HG03354 (cell line): ENCODE results near the gene CCL23.
"Not testable (repeated sequence)": the region's sequence is repeated elsewhere in the genome, so short reads cannot be mapped to it uniquely, and the experiment has no call there.

Source experiments
- ATAC-seq: cut with Tn5 transposase; IDR thresholded peaks from one replicate; pipeline ENCODE4 v1.9.1; 2021; ENCODE audit warnings: mild to moderate bottlenecking; ENCODE audit not compliant: unreplicated experiment, poor library complexity, severe bottlenecking

Gene CCL23, protein sequence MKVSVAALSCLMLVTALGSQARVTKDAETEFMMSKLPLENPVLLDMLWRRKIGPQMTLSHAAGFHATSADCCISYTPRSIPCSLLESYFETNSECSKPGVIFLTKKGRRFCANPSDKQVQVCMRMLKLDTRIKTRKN

DNA sequence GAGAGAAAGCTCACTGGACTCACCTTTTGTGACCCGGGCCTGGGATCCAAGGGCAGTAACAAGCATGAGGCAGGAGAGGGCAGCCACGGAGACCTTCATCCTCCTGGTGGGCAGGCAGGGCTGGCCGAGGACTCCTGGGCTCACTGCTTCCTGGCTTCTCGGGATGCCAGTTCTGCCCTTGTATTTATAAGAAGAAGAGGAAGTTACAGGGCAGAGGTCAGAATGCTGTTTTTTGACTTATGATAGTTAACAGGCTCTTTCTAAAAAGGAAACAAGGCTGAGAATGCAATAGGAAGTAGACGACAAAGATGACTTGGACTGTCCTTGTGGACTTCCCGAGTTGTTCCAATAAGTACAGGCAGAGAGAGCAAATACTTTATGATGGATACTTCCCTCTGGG is at the start of gene CCL23:
Gene CCL23 (minus strand): TSS at position 174 of the 400 bp plus-strand sequence. CDS start 75 bp downstream, at position 99.
- ATAC-seq, result no peak

DNA sequence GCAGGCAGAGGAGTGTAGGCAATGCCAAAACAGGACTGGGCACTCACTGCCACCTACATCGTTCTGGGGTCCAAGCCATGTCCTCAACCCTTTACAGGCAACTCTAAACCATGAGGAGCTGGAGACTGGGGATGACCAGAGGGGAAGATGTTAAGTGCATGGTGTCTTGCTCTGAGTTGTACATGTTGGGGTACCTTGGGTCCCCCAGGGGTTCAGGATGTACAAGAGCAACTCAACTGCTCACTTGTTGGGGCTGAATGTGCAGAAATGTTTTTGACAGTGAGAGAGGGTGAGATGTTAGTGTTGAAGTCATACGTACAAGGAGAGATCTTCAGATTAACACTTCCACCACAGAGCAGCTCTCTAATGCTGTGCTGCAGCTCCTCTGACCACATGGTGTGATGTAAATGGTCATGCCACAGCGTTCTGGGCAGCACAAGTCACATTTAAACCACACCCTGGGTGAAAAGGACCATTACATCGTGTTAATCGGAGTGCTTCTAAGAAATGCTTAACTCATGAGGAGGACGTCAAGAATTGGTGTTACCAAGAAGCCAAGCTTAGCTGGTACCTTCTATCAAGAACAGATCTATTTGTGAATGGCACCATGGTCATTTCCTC is 48.7 kb upstream of the CCL23 start:
- no peak for ATAC-seq

DNA sequence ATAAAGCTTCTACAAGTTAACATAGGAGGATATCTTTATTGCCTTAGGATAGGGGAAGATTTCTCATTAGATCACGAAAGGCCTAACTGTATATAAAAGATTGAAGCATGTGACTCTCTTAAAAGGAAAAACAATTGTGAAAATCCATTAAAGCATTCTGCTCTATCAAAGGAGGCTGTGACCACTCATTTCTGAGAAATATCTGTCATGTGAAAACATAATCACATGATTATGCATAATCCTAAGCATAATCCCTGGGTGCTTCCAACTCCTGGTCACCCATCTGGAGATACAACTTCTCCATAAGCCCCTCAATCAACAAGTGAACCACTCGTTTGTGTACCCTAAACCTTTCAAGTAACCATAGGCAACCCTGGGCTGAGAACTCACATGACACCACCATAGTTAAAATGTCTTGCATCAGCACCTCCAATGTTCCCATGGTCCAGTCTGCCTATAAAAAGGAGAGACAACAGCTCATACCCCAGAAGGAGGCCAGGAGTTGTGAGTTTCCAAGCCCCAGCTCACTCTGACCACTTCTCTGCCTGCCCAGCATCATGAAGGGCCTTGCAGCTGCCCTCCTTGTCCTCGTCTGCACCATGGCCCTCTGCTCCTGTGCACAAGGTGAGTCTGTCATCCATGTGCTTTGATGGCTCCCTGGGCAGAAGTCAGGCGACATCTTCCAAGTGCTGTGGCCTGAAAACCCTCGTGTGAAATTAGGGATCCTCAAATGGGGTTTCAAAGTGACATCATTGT is 46.2 kb upstream of the CCL23 start, which contains the start of gene CCL18:
Gene CCL18 (plus strand): TSS at position 487 of the 756 bp plus-strand sequence. CDS start 71 bp downstream, at position 558.
- no peak for ATAC-seq

DNA sequence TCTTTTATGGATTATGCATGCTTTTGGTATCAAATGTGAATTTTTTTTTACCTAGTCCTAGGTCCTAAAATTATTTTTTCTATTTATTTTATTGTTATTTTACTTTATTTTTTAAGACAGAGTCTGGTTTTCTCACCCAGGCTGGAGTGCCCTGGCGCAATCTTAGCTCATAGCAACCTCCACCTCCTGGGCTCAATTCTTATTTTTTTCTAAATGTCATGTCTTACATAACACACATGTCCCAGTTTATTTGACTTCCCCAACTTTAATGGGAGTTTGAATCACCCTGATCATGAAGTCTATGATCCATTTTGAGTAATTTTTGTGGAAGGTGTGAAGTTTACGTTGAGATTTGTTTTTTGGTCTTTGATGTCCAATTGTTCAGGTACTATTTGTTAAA is 43.0 kb upstream of the CCL23 start:
- ATAC-seq, result no peak

DNA sequence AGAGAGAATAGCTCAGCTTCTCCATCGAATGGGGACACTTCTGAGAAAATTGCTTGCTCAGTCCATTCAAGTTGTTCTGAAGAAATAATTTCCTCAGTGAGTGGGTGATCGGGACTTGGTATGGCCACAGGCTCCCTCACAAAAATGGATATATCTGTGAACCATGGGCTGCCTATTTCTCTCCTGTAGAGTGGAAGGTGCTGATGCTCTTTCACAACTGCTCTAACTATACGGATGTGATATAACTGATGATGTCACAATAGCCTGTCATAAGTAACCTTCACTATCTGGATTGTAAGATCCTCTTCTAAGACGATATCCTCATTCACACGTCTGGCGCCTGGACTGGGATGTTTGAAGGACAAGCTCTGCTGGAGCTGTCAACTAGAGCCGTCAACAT is 41.6 kb upstream of the CCL23 start:
- ATAC-seq, result no peak

DNA sequence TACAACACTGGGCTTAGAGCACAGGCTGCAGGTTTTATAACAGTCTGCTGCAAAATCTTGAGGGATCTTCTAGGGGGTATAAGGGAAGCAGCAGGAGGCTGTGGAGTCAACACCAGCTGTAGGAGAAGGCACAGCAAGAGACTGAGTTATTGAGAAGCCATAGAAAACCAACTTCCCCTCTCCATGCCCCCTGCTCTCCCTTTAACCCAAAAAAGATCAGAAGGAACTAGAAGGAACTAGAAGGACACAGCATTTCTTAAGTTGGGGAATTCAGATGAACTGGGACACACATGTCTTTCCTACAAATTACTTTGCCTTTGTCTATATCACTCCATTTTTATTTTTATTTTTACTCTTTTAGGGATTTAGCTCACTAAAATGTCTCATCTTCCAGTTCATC is 40.1 kb upstream of the CCL23 start:
- no peak for ATAC-seq

DNA sequence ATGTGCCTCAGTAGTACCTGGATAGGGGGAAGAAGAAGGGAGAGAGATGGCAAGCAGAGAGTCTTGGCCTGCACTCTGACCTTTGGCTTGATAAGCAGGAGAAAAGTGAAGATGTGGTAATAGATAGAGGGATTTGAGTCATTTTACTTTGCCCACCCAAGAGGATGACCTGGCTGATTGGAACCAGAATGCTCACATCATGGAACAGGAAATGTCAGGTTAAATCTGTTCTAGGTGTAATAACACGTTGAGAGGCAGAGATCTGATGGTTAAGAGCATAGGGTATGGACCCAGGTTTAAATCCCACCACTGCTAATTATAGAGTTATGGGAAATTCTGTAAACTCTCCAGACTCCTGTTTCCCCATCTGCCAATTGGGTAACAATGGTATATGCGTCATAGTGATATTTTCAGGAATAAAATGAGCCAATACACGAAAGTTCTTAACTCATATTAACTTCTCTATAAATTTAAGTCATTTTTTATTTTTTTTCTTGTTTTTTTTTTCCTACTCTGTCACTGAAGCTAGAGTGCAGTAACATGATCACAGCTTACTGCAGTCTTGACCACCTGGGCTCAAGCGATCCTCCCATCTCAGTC is 38.2 kb upstream of the CCL23 start:
- no peak for ATAC-seq

DNA sequence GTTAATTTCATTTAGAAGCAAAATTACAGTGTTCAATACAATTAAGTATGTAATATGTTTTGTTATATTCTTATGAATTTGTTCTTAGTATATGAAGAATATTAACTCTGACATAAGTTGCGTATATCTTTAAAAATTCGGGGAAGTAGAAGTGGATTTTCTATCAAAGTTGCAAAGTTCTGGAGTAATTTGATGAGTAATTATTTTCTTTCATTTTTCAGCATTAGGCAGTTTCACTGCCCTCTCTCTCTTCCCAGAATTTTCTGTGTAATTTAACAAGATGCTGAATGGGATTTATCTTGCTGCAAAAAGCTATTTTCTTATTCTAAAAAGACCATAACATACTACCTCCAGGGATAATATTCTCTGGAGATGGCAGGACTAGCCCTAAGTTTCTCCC is 37.4 kb upstream of the CCL23 start:
- ATAC-seq, result no peak

DNA sequence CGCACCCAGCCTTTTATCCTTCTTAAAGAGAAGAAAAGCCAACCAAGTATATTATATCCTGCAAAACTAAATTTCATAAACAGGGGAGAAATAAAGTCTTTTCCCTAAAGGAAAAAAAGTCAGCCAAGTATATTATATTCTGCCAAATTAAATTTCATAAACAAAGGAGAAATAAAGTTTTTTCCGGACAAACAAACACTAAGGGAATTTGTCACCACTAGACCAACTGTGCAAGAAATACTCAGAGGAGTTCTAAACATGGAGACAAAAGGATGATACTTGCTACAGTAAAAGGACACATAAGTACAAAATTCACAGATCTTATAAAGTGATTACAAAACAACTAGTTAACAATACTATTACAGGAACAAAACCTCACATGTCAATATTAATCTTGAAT is 31.9 kb upstream of the CCL23 start:
- no peak for ATAC-seq

DNA sequence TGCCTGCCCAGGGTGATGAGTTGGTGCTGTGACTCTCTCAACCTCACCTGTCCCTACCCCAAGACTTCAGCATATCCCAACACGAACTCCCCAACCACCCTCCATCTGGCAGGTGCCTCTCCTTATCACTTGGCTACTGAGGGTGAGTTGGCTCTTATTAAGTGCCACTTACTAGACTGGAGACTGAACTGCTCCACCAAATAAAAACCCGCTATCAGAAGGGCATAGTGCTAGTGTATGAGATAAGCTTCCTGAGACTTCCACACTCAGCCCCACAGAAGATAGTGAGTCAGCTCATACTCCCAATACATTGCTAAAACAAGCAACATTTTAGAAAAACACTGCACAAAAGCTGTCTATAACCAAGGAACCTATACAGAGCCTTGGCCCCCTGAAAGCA is 30.3 kb upstream of the CCL23 start:
- no peak for ATAC-seq

DNA sequence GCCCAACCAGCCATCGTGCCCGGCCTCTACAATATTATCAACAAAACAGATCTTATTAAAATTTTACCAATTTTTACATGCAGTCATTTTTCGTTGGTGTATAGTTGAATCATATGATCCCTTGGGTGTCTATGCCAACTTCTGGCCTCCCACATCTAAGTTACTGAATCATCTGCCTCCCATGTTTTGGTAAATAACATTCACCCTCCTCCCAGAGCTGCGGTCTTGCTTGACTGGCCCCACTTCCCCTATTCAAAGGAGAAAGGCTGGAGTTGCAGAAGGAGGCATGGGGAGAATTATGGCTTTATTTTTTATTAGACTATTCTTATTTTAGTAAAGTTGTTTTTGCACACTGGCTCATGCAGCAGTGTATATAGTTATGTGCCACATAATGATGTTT is 18.5 kb upstream of the CCL23 start:
- no peak for ATAC-seq

DNA sequence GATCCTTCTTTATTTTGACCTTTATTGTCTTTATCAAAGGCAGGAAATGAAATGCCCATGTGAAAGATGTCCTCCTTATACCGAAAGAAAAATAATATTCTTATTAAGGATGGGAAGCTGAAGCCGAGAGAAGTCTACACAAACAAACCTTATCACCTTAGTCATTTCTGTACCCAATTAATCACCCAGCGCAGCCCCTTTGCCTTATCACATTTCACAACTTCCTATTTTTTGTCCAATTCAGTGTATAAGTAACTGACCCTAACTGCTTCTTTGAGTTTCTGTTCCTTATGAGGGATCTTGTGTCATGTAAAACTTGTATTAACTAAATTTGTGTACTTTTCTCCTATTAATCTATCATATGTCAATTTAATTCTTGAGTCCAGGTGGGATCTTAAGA is 16.4 kb upstream of the CCL23 start:
- no peak for ATAC-seq

DNA sequence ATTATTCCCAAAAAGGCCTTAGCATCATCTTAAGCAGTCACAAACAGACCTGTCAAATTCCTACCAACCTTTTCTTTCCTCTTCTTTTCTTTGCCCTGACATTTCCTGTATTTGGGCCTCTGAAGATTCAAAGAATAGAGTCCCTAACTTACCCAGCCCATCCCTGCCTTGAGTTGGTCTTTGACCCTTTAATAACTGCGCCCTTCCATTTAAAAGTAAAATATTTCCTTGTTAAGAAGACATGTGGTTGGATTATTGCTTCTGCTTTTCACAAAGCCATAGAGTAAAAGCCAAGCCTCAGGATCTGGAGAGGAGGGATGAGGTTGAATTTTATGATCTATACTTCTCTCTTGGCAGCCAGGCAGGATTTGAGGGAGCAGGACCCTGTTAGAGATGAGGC is 13.2 kb upstream of the CCL23 start:
- no peak for ATAC-seq

DNA sequence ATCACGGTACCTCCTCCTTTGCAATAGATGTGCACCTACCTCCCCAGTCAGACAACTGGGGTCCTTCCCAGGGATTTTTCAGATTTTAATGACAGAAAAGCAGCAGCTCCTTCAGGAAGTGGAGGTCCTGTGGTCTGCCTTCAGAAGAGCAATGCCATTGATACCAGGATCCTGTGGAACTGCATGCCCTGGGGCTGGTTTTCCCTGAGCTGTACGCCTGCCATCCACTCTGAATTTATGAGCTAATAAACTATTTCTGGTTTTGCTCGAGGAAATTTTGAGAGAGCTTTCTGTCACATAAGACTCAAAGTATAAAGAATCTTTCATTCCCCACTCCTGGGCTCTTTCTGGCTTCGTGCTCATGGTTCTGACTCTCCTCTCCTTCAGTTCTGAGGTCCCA is 10.0 kb upstream of the CCL23 start:
- no peak for ATAC-seq

DNA sequence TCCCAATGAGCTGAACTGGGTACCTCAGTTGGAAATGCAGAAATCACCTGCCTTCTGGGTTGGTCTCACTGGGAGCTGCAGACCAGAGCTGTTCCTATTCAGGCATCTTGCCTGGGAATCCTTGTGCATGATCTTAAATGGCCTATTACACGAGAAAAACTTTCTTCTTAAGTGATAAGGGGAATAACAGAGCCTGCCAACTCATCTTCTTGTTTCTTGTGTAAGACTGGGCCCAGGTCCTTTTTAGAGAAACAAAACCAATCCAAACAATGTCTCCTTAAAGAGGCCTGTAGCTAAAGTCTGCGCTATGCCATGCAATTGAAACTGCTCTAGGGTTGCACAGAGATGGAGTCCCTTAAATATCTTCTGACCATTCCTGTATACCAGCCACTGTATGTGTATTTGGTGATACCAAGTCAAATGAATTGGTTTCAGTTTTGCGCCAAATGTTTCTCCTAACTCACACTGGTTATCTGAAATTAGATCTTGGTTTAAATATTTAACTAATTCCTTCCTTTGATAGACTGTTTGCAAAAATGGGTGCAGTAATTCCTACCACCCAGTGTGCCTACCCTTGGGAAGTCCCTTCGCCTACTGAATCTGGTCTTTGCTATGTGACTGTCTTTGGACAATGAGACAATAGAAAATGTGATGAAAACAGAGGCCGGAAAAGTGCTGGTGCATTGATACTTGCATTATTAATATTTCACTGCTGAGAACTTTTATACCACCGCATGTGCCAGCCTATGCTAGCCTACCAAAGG is 6.5 kb upstream of the CCL23 start:
- ATAC-seq, result no peak

DNA sequence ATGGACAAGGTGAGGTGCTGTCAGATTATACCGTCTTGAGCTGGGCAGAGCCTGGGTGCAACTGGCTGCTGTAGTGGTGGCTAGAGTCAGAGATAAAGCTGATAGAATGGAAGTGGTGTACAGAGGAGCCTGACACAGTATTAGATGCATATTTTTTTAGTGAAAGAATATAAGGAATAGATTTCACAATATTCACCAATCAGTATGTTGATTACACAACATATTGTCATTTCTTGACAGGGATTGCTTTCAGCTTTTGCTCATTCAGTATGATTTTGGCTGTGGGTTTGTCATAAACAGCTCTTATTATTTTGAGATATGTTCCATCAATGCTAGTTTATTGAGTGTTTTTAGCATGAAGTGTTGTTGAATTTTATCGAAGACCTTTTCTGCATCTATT is 1.7 kb upstream of the CCL23 start:
- ATAC-seq, result no peak

DNA sequence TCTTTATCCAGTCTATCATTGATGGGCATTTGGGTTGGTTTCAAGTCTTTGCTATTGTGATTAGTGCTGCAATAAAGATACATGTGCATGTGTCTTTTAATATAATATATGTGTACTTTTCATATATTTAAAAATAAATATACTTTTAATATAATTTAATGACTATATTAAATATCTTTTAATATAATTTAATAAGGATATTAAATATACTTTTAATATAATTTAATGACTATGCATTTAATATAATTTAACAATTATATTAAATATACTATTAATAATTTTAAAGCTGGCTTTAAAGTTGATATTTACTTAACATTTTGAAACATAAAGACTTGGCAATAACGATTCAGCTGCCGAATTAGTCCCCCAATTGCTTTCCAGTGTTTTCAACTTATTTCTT is 1.2 kb downstream of the CCL23 start:
- no peak for ATAC-seq

DNA sequence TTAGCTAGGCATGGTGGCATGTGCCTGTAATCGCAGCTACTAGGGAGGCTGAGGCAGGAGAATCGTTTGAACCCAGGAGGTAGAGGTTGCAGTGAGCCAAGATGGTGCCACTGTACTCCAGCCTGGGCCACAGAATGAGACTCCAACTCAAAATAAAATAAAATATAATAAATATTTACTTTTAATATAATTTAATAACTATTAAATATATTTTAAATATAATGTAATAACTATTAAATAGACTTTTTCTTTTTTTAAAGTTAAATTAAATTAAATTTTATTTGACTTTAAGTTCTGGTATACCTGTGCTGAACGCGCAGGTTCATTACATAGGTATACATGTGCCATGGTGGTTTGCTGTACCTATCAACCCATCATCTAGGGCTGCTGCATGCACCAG is 1.9 kb downstream of the CCL23 start:
- ATAC-seq, result not testable (repeated sequence)

DNA sequence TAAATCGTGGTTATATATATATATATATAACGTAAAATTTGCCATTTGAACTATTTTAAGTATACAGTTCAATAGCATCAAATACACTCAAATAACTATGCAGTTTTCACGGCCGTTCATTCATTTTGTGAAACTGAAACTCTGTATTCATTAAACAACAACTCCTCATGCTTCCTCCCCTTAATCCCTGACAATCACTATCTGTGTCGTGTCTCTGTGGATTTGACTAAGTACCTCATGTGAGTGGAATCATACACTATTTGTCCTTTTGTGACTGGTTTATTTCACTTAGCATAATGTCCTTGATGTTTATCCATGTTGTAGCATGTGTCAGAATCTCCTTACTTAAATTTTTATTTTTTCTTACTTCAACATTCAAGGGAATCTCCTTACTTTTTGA is 2.8 kb downstream of the CCL23 start:
- no peak for ATAC-seq

DNA sequence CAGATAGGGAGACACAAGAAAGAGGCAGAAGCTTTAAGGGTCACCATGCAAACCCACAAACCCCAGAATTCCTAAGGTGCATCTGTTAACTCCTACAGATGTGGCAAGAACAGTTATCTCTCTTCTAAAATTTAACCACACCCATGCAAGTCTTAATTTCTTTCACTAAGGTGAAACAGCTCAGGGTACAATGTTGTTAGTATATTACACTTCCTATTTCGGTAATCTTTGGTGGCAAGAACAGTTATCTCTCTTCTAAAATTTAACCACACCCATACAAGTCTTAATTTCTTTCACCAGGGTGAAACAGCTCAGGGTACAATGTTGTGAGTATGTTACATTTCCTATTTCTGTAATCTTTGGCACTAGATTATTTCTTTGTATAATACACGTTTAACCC is 6.6 kb downstream of the CCL23 start:
- no peak for ATAC-seq
